HG02588 (cell line): ENCODE results near the gene UBA3.

Source experiments
- ATAC-seq: cut with Tn5 transposase; IDR thresholded peaks from one replicate; pipeline ENCODE4 v1.9.1; 2021; ENCODE audit warnings: mild to moderate bottlenecking, moderate library complexity; ENCODE audit not compliant: unreplicated experiment

UBA3 gene

DNA sequence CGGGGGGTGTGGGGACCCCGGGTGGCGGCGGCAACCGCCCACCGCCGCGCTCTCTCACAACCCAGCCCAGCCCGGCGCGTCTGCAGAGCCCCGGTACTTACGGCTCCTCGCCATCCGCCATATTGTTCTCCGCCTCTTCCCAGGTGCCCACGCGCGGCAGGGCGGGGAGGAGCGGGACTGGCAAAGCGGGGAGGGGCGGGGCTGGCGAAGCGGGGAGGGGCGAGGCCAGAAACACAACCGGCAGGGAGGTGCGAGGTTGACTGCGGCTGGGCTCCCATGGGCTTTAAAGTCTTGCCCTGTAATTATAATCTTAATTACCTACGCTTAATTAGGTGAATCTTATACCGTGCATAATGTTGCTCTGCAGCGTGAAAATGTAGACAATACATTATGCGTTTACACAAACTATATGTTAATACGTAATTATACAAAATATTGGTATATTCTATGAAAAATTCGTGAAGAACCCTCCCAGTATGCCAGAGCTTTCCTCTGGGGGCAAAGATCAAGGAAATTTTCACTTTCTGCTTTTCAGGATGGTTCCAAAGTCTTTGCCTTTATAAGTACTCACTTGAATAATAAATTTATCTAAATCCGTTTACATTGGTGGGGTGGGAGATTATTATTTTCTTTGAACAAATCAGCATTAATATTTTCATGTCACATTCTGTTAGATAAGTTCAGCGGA lies at the start of gene UBA3:
Gene UBA3 (minus strand): TSS at position 133 of the 688 bp plus-strand sequence. CDS start 12 bp downstream, at position 121.
- peak; percentile 44 for ATAC-seq

DNA sequence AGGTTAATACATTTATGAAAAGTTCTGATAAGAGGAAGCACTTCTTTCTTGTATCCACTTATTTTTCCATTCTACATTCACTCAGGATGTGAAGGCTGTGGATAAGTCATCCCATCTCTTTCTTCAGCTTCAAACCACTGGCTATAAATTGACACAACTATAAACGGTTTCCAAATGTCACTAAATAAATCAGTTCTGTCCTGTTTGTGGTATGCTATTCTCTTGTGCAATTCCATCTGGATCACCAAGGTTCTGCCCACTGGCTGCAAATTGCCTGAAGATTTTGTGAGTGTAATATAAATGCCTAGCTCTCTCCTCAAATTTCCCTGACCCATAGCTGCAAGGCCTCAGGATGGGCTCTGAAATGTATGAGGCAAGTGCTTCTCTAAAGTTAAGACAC lies 49.4 kb upstream of the UBA3 start:
- ATAC-seq, result no peak

DNA sequence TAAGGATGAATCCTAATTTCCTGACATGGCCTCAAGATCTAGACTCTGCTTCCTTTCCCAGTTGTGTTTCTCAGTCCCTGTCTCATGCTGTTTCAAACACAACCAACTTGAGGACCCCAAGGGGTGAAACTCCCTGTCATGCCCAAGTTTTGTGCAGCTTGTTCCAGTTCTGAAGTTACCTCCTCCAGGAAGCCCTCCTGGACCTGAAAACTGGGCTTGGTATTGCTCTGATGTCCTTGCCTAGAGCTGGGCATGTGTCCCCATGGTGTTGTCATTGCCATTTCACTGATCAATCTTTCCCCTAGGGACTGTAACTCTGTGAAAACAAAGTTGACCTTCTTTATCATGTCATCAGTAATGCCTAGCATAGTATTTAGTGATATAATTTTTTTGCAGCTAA lies 48.3 kb upstream of the UBA3 start:
- no peak for ATAC-seq

DNA sequence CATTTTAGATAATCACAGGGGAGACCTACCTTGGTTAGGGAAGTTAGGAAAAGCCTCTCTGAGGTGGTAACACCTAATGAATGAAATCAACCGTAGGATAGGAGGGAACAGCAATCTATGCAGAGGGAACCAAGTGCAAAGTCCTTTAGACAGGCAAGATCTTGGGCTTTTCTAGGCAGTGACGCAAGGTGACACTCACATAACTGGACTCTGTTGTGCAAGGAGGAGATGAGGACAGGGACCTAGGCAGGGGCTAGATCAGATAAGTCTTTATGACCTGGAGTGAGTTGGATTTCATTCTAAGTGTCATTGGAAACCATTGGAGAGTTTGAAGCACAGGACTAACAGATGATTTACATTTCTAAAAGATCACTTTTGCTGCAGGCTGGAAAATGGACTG lies 46.8 kb upstream of the UBA3 start:
- ATAC-seq, result no peak

DNA sequence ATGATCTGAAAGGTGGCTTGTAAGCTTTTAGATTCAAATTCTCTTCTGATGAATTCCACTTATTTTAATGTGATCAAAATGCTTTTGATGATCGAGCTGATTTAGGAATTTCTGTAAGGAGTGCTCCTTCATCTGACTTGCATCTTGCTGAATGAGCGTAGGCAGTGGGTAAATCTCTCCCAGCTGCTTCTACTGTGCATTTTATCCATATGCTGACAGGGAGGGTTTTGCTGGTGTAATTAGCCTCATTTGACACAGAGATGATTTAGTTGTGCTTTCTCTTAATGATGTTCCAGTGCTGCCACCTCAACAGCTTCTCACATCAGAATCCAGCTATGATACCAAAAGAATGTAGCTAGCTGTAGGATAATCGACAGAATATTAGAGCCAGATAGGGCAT lies 46.1 kb upstream of the UBA3 start:
- no peak for ATAC-seq

DNA sequence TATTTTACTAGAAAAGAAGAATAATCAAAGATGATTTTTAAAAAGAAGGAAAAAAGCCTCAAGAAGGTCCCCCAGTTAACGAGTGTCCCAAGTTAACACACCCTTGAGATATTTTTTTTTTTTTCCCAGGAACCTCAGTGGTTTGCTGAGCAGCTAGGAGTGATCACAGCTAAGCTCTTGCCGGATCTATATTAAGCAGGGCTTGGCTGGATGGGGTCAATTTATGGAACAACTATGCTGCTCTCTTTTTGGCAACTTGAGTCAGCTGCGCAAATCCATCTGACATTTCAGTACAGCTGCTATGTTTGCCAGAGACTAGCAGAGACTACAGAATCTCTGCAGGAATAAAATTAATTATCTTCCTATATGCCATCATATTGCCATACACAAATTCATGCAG lies 42.2 kb upstream of the UBA3 start, which contains the start of gene LMOD3:
Gene LMOD3 (minus strand): TSS at position 193 of the 400 bp plus-strand sequence. CDS start 209 bp downstream, outside the sequence.
- ATAC-seq, result no peak

DNA sequence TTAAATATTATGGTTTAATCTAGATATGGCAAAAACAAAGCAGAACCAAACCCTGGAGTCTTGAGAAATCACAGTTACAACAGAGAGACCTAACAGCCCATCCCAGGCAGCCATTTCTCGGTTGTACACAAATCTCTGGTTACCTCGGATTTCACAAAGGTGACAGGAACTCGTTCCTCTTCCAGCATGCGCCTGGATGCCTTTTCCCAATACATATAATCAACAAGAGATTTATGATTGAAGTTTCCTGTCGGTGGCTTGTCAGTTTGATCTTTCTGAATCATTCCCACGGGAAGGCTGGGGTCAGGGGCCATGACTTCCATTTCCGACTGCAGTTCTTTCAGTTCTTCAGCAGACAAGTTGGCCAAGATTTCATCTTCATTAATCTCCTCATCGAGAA lies 41.8 kb upstream of the UBA3 start:
- ATAC-seq, result no peak

DNA sequence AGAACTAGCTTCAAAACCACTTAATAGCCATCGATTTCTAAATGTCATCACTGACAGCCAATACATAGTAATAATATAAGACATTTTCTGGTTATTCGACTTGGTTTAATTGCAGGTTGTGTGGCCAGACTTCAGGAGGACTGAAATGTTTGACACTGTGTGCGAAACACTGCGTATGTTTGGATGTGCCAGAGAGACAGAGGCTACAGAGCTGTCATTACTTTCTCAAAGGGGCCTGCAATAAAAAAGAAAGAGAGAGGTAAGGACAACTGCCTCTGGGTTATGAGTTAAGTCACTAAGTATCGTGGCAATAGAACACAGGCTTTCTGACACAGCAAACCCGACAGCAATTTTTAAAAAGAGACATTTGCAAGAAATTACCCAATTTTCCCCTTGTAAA lies 41.3 kb upstream of the UBA3 start:
- ATAC-seq, result no peak

DNA sequence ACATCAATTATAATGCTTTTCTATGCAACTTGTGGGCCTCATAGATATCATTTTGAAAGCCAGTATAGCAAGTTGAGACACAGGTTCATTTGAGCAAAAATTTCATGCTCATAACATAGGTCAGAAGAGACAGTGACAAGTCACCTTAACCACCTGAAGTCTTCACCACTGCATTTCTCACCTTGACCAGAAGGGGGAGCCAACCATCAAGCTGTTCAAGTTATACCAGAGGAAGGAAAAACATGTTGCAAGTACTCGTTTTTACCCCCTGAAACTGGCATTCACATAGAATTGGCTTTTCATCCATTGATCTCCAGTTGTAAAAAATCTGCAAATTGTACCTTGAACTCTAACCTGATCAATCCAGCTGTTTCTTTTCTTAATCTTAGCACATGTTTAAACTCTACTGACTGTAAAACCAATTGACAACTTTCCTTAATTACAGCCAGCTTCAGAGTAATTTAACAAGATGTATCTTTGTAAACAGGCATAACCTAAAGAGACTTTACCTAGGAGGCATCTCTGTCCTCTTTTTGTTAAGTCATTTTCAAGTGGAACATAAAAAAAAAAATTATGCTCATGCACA lies 40.8 kb upstream of the UBA3 start:
- peak; percentile 72 for ATAC-seq

DNA sequence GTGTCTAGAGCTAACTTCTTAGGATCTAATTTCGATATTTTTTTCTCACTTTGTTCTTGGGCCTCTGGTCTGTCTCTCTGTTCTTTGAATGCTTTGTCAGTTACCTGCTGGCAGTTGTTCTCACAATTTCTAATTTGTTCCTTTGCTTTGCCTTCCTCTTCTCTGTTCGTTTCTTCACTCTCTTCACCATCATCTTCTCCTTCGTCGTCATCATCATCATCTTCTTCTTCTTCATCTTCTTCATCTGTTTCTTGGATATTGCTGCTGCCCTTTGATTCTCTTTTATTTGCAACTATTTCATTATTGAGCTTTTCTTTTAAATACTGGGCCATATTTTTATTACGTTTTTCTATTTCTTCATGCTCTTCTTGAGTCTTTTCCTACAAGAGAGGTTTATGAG lies 39.5 kb upstream of the UBA3 start:
- no peak for ATAC-seq

DNA sequence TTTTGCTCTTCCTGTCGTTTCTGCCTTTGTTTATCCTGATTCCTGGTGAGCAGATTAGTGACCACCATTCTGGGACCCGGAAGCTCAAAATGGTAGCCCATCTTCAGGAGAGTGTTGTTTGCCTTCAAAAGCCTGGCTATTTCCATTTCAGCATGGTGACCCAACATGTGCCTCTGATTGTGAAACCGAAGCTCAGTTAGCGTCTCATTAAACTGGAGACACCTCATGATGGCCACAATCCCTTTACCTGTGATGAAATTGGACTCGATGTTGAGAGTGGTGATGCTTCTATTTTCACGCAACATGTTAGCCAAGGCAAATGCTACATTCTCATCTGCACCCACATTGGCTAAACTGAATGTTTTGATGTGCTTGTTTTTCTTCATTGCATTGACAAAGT lies 39.0 kb upstream of the UBA3 start:
- no peak for ATAC-seq

DNA sequence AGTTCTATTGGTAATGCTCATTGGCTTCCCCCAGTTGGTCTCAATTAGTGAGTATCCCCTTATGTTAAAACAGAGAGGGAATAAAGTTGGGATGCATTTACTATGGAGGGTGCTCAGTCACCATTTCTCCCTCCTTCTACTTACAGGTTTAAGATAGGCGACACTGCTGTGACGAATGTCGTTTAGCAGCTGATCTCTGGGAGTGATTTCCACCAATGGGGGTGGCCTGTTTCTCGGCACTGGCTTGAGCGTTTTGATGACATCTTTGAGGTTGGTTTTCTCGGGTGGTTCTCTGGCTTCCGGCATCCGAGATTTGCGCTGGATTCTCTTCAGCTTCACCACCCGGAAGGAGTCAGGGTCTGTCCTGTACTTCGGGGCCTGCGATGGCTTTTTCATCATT lies 38.4 kb upstream of the UBA3 start:
- ATAC-seq, result no peak

DNA sequence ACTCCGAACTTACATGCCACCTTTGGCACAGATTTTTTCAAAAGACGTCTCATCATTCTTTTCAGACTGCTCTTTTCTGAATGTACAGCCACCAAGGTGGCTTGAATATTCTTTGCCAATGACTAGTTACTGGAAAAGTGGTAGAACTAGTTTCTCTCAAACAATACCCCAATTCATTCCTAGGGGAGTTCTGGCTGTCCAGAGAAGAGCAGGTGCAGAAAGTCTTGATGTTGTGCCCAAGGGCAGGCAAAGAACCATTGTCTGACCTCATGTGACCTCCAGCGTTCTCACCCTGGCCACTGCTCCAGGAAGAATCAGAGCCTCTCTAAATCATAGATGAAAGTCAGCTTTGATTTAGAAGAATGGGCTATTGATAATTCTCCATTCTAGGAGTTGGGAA lies 36.7 kb upstream of the UBA3 start:
- ATAC-seq, result no peak

DNA sequence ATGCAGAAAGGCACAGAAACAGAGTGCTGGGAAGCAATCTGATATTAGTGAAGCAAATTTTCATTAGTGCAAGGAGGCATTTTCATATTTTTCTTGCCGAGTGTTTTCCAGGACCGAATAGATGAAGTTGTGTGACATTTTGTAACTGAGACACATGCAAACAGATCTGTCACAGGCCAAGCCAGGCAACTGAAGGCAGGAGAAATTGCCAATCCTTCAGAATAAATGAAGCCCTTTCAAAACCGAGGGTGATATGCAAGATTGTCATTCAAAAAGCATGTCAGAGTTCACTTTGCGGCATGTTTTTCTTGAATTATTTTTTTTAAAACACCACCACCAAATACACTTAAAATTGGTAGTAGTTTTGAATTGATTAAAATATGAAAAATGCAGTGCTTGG lies 36.0 kb upstream of the UBA3 start:
- no peak for ATAC-seq

DNA sequence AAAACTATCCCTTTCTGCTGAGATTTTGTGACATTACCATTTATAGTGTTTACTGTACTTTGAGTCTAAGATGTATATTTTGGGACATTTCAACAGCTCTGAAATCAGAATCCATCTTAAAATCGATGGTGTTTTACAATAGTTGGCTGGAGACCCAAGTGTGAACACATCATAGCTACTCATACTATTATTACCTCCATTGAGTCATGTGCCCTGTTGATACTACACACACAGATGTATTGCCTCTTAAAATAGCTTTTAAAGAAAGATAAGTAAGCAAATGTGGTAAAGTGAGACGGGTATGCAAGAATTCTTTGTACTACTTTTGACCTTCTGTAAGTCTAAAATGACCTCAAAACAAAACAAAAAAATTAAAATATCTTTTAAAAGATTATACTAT lies 35.6 kb upstream of the UBA3 start:
- ATAC-seq, result no peak

DNA sequence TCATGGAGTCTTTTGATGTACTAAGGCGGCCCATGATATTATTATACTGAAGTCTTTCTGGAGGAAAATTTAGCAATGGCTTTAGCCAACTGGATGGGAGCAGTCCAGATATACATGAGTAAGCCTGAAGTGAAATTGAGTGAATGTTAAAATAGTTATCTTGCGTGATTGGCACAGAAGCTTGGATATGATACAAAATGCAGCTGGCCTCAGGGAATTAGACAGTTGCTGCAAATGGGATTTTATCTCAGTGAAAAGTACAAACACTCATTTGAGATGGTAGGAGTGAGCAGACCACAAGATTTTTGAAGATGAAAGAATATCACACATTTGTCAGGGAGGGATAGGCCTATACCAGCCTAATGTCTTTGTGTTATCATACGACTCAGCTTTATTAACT lies 33.4 kb upstream of the UBA3 start:
- ATAC-seq, result no peak

DNA sequence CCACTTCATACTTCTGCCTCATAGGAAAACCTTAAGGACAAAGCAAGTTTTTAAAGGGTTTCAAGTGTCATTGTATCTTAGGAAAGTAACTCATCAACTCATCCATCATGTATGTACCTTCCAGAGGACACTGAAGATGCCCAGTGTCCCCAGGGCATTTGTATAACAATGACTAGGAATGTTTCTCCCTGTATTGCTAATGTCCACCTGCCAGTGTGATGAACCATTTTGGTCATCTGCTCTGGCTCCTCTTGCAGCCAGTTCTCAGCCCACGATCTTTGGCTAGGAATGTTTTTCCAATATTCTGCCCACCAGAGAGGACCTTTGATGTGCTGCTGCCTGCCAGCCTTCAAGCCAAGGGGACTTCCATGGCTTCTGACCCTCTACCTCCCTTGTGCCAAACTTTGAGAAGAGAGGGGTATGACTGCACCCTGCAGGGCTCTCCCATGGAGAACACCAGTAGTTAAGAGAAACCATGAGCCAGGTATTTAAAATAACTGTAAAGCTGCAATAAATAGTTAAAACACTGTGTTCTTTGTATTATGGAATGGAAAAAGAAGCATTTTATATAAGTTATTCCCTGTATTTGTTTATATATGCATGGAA lies 30.9 kb upstream of the UBA3 start:
- no peak for ATAC-seq

DNA sequence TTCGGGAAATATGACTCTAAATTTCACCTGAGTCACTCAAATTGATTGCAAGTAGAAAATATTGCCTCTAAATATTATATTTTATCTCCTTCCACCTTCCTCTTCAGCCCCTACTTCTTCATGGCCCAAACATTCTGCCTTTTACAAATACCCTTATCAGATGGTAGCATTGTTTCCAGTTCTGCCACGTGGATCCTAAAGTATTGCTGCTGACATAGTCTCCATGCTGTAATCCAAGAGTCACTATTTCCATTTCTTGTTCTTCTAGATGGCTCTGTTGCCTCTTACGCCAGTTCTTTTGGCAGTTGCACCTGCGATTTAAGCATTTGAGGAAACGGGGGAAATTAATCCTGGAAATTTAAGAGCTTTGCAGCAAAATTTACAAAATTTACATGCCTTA lies 28.6 kb upstream of the UBA3 start:
- no peak for ATAC-seq

DNA sequence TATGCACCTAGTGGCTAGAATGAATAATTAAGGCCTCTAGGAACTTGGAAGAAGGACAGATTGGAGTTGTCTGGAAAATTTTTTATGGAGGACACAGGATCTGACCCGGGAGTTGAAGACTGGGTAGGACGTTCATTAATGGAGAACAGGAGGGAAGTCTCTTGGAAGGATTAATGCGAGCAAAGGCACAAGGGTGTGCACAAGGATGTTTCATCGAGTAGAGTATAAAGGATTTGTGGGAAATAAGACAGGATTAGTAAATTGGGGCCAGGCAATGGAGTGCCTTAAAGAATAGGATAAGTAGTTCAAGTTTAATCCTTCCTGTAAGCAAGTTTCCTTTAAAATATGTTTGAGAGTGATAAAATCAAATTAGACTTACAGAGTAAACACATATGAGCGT lies 27.7 kb upstream of the UBA3 start:
- ATAC-seq, result no peak

DNA sequence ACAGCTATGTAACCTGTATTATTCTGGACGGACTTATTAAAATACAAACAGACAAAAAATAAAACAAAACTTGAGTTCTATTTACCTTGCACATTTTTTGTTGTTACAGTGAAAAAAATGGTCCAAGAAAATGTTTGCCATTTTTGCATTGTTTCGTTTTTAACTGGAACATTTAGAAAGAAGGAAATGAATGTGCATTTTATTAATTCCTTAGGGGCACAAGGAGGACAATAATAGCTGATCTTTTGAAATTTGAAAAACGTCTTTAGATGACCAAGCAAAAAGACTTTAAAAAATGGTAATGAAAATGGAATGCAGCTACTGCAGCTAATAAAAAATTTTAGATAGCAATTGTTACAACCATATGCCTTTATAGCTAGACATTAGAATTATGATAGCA lies 25.2 kb upstream of the UBA3 start:
- no peak for ATAC-seq

DNA sequence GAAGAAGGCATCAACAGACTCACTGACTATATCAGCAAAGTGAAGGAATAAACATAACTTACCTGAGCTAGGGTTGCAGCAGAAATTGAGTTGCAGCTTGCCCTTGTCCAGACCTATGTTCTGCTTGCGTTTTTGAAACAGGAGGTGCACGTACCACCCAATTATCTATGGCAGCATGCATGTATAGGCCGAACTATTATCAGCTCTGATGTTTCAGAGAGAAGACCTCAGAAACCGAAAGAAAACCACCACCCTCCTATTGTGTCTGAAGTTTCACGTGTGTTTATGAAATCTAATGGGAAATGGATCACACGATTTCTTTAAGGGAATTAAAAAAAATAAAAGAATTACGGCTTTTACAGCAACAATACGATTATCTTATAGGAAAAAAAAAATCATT lies 24.4 kb upstream of the UBA3 start:
- ATAC-seq, result no peak

DNA sequence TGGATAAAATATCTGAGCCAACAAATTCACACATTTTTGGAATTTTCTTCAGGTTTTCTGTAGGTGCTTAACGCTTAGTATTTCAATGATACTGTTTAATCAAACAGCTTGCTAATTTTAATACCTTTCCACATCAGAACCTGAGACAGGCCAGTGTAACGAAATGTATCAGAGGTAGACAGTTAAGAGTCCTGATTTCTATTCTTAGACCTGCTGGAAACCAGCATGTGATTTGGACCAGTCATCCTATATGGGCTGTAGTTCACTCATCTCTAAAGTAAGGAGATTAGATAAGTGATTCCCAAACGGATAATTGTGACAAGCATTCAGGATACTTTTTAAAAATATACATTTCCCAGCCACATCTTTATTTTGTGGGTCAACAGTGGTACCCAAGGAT lies 23.0 kb upstream of the UBA3 start:
- ATAC-seq, result no peak

DNA sequence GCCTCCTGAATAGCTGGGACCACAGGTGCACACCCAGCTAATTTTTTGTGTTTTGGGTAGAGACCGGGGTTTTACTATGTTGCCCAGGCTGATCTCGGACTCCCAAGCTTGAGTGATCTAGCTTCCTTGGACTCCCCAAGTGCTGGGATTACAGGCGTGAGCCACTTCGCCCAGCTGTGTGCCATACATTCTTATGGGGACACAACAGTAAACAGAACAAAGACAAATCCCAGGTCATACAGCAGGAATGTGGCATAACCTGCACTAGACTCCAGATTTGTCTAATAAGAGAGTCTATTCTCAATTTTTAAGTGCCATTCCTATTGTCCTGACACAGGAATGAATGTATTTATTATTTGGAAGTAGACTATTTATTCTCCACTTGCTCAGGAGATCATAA lies 22.2 kb upstream of the UBA3 start:
- ATAC-seq, result no peak
